ENCODE results near the gene GREB1L. TPM values are rescaled to one million over a fixed set of nuclear protein-coding genes. Genes with fewer than 3 reads are reported as not detected.

GREB1L gene
- total RNA-seq, result 13.8 and 16.8 TPM in 2 replicates
- 14.0 and 15.1 TPM in 2 replicates for polyA plus RNA-seq

DNA sequence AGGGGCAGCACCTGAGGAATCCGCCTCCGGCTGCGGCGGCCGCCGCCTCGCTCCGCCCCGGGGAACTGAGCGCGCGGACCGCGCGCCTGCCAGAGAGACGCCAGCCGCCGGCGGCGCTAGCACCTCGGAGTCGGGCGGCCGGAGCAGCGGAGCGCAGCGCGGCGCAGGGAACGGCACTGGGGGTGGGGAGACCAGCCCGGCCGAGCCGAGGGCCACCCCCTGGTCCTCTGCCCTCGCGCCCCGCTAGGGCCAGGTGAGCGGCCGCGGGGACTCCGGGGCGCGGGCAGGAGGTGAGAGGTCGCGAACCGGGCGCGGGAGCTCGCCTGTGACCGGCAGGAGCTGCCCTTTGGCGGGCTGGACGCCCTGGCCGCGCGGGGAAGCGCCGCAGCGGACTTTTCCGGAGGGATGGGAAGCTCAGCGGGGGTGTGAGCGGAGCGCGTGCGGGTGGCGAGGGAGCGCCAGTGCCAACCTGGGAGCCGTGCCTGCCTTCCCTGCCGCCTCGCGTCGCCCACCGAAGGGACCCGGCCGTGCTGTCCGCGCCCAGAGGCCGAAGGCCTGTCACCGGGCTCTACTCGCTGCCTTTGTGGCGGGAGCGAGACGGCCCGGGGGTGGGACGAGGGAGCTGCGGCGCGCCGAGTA lies at the start of gene GREB1L:
Gene GREB1L (plus strand): TSS at position 92 of the 639 bp plus-strand sequence. CDS start 141,287 bp downstream, outside the sequence.
- DNase-seq (ENCODE audit: low spot score), result peak; percentile 90
- Histone ChIP-seq H3K9me3 (ENCODE audit: low read depth) (no peaks in the 10 kb centered on the region), H3K27me3 (peaks cover 12% of the 10 kb centered on the region), H3K4me2 (peak within 1 kb of the TSS; percentile 99), H4K20me1 (ENCODE audit: insufficient read depth, poor library complexity, severe bottlenecking) (no peaks in the 10 kb centered on the region), H3K9me2 (replicated peaks; ENCODE audit: insufficient read depth) (no peaks in the 10 kb centered on the region), H3K27ac (no peak within 1 kb of the TSS), H3K4me3 (peak within 1 kb of the TSS; percentile 96), H3K4me1 (ENCODE audit: insufficient read depth) (peaks cover 4% of the 10 kb centered on the region), H3K79me2 (peaks cover 5% of the 10 kb centered on the region), H2AFZ (peak within 1 kb of the TSS; percentile 94), H3K36me3 (replicated peaks; ENCODE audit: insufficient read depth, low read depth) (no peaks in the 10 kb centered on the region)
- 2% methylated on average over 55 of the region's 87 CpGs for WGBS (ENCODE audit: low lambda C conversion rate, missing lambda C conversion rate)
- no peak for TF ChIP-seq EZH2 (IDR thresholded peaks at IDR 0.05; ENCODE audit: borderline replicate concordance)
- TF ChIP-seq CTCF (IDR thresholded peaks at IDR 0.05; ENCODE audit: poor library complexity), result peak; percentile 37

DNA sequence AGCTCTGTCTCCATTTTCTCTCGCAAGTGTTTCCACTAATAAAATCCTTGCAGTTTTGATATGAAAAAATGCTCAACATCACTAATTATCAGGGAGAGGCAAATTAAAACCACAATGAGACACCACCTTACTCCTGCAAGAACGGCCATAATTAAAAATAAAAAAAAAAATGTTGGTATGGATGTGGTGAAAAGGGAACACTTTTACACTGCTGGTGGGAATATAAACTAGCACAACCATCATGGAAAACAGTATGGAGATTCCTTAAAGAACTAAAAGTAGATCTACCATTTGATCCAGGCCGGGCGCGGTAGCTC lies 49.8 kb upstream of the GREB1L start:
- H3K4me3 ChIP-seq, result no peak overlapping the region
- no peak overlapping the region for H2AFZ ChIP-seq
- no peaks in the 10 kb centered on the region for H3K9me2 ChIP-seq (replicated peaks; ENCODE audit: insufficient read depth)
- DNase-seq (ENCODE audit: low spot score), result no peak
- no peaks in the 10 kb centered on the region for H4K20me1 ChIP-seq (ENCODE audit: insufficient read depth, poor library complexity, severe bottlenecking)
- no peaks in the 10 kb centered on the region for H3K79me2 ChIP-seq
- H3K27me3 ChIP-seq, result no peaks in the 10 kb centered on the region
- no peak for TF ChIP-seq CTCF (IDR thresholded peaks at IDR 0.05; ENCODE audit: poor library complexity)
- no peaks in the 10 kb centered on the region for H3K9me3 ChIP-seq (ENCODE audit: low read depth)
- H3K27ac ChIP-seq, result no peak overlapping the region
- H3K4me2 ChIP-seq, result no peak overlapping the region
- WGBS (ENCODE audit: low lambda C conversion rate, missing lambda C conversion rate), result 86% methylated on average over 5 of the region's 5 CpGs
- H3K4me1 ChIP-seq (ENCODE audit: insufficient read depth), result no peaks in the 10 kb centered on the region
- no peaks in the 10 kb centered on the region for H3K36me3 ChIP-seq (replicated peaks; ENCODE audit: insufficient read depth, low read depth)

GRCh38 chr18:21194871-21195771 lies 46.9 kb upstream of the GREB1L start:
- peak; percentile 90 for TF ChIP-seq CTCF (IDR thresholded peaks at IDR 0.05; ENCODE audit: poor library complexity)
- no peak for TF ChIP-seq EZH2 (IDR thresholded peaks at IDR 0.05; ENCODE audit: borderline replicate concordance)
- Histone ChIP-seq H3K79me2 (no peaks in the 10 kb centered on the region), H3K9me2 (replicated peaks; ENCODE audit: insufficient read depth) (no peaks in the 10 kb centered on the region), H2AFZ (no peak overlapping the region), H3K36me3 (replicated peaks; ENCODE audit: insufficient read depth, low read depth) (no peaks in the 10 kb centered on the region), H3K27me3 (no peaks in the 10 kb centered on the region), H3K4me2 (peak overlapping the region; percentile 45), H3K4me1 (ENCODE audit: insufficient read depth) (no peaks in the 10 kb centered on the region), H3K4me3 (no peak overlapping the region), H3K27ac (no peak overlapping the region), H3K9me3 (ENCODE audit: low read depth) (no peaks in the 10 kb centered on the region), H4K20me1 (ENCODE audit: insufficient read depth, poor library complexity, severe bottlenecking) (no peaks in the 10 kb centered on the region)
- peak; percentile 42 for DNase-seq (ENCODE audit: low spot score)
- 16% methylated on average over 4 of the region's 4 CpGs for WGBS (ENCODE audit: low lambda C conversion rate, missing lambda C conversion rate)
